Kasumi-1 (cell line): ENCODE results near the gene RASA3.
"Not testable (repeated sequence)": the region's sequence is repeated elsewhere in the genome, so short reads cannot be mapped to it uniquely, and the experiment has no call there.

Experiments used
- DNase-seq, 2 experiments: peaks; one replicate each; lab custom pipeline; 2025; lab: John Stamatoyannopoulos, UW

Gene RASA3

DNA sequence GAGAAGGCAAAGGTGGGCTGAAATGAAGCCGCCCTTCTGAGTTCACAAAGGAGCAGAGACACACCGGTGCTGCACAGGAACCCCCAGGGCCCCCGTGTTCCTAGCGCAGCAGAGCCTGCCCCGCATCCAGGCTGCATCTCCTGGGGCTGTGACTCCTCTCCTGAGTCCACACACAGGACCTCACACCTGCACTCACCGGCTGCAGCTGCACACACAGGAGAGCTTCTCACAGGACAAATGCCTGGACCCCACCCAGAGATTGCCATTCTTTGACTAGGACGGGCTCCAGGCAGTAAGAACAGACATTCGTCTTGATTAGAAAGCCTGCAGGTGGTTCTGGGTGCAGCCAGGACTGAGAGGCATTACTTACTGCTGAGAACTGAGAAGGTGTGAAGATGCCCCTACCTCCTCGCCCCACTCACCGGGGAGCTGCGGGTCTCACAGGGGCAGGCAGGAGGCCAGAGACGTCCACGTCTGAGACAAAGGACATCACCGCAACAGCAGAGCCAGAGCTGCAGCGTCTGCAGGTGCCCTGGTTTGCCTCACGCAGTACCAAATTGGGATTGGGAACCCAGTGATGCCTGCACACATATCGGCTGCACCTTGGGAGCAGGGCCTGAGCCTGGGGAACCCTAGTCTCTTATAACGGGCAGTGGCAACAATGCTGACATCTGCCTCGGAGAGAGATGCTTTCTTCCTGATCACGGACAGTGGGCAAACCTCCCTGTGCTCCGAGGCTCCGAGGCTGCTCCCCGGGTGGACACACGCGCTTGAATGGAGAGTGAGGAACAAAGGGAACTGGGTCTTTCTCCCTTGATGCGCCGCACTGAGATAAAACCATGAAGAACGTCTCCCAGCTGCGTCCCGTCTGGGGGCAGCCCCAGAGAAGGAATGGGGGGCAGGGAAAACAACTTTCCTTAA is 50.4 kb downstream of the RASA3 start:
- DNase-seq: no peak

DNA sequence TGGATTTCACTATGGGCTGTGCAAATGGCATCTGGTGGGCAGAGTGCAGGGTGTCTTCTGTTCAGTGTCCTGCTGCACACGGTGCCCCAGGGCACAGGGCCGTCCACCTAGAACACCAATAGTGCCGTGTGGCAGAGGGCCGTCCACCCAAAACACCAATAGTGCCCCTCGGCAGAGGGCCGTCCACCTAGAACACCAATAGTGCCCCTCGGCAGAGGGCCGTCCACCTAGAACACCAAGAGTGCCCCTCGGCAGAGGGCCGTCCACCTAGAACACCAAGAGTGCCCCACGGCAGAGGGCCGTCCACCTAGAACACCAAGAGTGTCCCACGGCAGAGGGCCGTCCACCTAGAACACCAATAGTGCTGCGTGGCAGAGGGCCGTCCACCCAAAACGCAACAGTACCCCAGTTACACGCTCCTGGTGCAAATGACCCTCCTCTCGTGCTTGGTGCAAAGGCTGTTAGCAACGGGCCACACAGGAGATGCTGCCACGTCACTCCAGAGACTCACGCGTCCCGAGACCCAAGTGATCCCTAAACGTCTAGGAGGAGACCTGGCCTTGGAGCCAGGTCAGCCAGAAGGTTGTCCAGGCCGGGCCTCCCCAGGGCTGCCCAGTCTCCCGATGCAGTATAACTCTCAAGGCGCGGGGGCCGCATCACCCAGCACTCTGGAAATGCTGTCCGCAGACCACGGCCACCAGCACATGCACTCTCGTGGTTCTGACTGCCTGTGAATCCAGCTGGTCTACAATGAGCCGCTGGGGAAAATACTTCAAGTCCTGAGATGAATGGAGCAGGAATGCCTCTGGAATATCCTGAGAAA is 51.5 kb downstream of the RASA3 start:
- DNase-seq: no peak

DNA sequence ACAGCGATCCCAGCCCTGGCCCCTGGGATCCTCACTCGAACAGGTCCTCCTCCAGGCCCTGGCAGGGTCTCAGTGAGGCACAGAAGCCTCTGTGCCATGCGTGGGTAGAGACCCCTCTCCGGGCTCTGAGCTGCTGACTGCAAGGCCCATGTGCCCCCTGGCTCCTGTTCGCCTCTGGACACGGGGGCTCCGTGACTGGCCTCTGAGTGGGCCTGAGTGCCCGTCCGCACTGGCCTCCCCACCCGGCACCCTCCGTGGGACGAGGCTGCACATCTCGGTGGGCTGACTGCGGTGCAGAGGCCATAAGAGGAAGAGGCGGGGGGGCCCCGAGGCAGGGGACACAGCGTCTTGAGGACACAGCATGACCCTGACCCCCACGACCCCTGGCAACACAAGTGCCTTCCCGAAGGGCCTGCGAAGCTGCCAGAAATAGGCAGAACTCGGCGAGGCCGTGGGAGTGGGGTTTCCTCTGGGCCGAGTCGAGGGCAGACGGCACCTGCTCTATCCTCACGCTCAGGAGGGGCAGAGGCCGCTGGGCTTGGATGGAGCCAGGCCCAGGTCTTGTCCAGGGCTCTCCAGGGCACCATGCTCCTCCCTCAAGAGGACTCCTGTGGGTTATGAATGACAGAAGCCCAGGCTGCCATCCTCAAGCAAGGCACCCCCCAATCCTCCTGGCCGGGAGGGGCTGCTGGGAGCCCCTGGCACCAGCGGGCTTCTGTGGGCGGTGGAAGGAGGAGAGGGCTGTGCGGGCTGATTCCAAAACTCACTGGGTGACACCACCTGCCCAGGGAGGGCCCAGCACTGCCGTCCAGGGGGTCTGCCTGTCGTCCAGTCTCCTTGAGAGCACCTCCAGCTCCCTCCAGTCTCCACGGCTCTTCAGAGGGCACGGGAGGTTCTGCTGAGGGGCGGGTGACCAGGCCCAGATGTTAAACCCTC is 52.6 kb downstream of the RASA3 start:
- DNase-seq: no peak

DNA sequence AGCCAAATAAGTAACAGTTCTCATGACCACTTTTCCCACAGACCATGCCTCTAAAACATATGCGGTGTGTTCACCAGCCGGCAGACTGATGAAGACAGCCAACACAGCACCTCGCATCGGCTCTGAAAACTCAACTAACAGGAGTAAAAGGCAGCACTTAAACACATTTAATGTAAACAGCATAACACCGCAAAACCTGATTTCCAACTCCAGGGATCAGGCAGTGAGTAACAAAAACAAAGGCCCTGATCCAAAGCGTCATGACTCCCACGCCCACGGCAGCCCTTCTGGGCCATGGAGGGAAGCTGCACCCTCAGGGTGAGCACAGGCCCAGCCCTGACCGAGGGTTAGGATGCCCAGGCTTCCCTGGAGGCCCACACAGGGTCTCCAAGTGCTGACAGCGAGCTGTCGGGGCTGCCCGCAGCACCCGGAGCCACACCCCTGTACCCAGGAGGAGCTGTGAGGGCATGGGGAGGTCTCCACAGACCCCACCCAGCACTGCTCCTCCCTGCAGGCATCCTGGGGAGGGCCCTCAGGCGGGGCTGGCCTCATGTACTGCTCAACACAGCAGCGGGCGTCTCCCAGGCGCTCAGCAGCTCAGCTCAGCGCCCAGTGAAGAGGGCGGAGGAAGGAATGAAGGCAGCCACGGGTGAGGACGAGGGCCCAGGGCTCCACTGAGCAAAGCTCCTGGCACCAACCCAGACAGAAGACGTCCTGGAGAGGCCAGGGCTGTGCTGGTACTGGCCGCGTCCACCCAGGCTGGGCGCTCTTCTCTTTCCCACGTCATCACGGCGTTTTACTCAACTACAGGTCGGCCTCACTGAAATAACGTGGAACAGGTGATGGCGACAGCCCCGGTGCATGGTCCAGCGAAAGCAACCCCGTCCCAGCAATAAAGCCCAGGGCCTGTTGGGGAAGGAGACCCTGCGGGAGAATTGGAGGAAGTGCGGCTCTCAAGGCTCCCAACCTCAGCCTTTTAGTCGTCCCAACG is 53.7 kb downstream of the RASA3 start:
- no peak for DNase-seq

DNA sequence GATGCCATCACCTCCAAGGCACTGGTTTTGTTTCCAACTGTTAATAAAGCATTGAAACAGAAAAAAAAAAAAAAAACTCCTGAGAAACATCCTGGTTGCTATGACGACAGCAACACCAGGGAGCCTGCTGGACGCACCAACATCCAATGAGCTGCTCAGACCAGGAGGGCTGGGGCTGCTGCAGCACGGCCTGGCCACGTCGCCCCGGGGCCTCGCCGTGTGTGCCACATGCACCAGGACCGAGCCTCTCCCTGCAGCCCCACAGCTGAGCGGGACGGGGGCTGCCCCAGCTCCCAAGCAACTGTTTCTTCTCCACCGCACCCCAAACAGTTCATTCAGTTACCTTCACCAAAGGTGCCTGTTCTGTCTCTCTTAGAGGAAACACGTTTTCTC is 54.5 kb downstream of the RASA3 start:
- no peak for DNase-seq

DNA sequence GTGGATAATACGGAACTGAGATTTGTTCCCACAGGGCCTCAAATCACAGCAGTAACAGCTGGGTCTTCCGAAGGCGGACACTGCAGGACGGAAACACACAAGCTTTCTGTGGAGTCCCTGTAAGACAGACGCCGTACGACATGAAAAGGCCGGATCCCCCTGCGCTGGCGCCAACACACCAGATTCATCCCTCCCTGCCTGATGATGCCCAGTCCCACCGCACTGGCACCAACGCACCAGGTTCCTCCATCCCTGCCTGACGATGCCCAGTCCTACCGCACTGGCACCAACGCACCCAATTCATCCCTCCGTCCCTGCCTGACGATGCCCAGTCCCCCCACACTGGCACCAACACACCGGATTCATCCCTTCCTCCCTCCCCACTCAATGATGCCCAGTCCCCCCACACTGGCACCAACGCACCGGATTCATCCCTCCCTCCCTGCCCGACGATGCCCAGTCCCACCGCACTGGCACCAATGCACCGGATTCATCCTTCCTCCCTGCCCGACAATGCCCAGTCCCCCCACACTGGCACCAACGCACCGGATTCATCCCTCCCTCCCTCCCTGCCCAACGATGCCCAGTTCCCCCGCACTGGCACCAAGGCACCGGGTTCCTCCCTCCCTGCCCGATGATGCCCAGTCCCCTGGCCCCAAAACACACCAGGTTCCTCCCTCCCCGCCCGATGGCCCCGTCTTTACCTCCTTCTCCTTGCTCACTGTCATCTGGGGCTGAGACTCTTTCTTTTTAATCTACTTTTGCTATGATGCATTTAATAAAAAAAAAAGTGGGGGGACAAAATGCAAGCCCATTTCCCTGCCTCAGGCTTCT is 55.1 kb downstream of the RASA3 start:
- no peak for DNase-seq

DNA sequence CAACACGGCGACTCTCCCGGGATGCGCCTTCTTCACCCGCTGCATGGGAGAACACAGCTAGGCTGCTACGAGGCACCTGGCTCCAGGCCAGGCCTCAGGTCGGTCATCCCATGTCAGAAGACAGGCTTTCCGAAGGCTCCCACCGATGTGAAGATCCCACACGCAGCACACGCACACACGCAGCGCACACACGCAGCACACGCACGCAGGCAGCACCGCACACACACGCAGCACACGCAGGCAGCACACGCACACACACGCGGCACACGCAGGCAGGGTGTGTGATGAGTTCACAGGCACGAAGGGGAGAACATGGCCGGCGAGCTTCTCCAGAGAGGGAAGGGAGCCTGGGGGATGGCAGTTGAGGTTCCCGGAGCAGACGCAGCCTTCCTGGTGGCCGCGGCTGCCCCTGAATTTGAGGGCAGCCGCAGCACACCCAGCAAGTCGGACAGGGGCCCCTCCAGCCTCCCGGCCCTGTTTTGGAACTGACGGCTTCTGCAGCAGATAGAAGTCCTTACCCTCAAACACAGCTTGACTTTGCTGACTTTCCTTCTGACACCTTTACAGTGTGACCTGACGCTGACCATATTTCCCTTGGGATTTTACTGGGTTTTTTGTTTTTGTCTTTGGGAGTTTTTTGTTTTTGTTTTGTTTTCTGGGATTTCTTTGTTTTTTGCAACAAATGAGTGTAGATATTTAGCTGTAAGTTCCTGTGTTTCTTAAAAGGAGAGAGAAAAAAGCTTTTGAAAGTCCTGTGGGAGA is 55.9 kb downstream of the RASA3 start:
- DNase-seq: no peak

DNA sequence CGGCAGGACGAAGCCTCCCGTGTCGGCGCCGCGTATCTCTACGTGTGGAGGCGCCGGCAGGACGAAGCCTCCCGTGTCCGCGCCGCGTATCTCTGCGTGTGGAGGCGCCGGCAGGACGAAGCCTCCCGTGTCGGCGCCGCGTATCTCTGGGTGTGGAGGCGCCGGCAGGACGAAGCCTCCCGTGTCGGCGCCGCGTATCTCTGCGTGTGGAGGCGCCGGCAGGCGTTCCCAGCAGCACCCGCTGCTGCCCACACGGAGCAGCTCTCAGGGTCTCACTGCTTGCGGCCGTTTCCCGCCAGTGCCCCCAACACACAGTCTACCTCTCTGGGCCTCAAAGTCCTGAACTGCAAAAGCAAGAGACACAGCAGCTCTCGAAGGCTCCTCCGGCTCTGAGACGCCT is 56.6 kb downstream of the RASA3 start:
- not testable (repeated sequence) for DNase-seq

DNA sequence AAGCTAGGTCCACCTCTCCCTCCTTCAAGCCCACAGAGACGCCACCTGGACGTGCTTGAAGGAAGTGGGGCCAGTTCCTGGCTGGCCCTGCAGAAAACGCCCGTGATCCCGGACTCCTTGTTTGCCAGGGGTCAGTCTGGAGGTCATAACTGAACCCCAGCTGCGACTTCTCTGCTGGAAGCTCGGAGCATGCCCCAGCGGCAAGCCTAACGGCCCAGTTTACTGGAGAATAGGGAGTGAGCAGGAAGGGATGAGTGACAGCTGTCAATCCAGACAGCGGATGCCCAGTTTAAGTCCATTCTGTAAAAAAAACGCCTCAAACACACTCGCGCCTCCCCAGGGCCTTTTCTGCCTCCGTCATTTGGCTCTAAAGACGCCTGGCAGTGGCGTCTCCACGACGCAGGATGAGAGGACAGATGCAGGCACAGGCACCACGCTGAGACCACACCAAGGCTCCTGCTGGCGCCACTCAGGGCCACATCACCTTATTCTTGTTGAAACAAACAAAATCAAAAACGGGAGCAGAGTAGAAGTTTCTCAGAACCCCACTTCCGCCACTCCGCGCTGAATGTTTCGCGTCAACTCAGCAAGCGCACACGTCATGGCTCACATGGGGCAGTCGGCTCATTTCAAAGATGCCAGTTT is 57.6 kb downstream of the RASA3 start:
- DNase-seq: no peak

DNA sequence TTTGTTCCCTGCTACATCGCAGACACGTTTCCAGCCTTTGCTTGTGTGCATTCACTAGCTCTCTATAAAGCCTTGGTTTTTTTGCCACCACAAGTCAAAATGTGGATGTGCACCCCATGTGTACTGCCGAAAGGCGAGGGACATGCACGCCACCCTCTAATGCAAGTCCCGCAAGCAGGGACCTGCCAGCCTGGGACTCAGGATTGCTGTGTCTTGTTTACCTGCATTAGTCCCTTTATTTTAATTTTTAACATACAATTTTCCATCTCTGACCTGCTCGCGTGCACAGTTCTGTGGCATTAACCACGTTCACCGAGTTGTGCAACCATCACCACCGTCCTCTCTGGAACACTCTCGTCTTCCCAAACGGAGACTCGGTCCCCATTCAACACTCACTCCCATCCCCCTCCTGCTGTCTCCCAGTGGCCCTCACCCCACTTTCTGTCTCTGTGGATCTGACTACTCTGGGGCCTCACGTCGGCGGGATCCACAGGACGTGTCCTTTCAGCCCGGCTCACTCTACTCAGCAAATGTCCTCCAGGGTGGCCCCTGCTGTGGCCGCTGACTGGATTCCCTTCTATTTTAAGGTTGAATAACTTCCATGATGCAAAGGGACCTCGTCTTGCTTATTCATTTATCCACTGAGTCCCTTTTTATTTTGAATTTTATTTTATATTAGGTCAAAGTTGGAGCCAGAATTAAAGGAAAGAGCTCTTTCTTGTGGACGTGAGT is 58.4 kb downstream of the RASA3 start:
- DNase-seq: no peak

DNA sequence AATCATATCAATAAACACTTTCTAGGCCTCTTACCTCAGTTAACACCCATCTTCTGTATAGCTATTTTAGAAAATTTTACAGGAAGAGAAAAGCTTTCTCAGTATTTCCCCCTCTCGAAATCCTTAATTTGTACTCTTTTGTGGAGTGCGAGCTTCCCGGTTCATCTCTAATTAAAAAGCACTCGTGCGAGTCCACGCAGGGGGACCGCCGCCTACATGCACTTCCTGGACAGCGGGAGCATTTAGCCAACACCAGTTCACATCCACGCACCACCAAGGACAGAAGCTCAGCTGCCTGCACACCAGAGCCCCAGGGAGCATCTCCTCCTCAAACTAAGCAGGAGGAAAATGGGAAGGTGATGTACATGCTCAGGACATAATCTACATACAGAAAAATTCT is 60.0 kb downstream of the RASA3 start:
- DNase-seq: no peak

DNA sequence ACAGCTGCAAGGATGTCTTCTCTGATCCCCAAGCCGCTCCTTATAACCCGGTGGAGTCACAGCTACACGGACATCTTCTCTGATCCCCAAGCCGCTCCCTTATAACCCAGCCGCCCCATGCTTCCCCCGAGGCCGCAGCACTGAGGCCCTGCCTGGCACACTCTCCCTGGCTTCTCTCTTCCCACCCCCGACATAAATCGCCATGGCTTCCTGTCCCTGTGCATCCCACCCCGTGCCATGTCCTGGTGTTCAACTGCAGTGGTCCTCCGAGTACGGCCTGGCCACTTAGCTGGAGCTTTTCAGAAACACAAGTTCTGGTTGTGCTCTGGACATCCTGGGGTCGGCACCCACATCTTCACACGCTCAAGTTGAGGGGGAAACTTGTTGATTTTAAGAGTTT is 60.4 kb downstream of the RASA3 start:
- DNase-seq: no peak

DNA sequence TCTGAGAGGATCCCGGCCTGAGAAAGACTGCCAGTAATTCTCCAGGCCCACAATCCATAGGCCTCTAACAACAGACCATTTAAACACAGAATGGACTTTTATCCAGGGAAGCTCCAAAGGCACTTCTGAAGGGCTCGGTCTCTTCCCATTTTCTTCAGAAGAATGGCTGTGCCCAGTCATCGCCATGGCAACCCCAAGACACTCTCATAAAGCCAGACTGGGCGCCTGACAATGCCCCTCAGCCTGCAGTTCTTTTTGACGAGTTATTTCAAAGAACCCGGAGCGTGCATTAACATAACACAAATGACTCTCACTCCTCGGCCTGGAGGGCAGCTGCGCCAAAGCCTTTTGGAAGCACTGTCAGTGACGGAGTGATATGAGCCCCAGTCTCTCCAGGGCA is 61.0 kb downstream of the RASA3 start:
- no peak for DNase-seq

DNA sequence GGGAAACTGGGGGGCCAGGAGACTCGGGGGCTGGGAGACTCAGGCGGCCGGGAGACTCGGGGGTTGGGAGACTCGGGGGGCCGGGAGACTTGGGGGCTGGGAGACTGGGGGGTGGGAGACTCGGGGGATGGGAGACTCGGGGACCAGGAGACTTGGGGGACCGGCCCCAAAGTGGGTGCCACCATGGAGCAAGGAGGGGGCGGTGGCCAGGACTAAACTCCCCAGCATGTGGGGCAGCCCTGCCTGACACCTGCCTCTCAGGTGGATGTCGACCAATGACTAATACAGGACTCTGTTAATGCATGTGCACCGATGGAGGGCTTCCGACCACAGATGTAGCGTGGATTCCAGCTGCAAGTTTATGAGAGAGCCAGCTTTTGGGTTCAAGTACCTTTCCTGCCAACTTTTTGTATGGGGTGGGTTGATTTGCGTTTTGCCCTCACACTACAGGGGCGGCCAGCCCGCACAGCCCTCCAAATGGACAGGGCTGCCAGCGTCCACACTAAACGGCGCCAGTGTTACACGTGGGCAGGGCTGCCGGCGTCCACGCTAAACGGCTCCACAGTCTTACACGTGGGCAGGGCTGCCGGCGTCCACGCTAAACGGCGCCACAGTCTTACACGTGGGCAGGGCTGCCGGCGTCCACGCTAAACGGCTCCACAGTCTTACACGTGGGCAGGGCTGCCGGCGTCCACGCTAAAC is 62.2 kb downstream of the RASA3 start:
- DNase-seq: no peak

DNA sequence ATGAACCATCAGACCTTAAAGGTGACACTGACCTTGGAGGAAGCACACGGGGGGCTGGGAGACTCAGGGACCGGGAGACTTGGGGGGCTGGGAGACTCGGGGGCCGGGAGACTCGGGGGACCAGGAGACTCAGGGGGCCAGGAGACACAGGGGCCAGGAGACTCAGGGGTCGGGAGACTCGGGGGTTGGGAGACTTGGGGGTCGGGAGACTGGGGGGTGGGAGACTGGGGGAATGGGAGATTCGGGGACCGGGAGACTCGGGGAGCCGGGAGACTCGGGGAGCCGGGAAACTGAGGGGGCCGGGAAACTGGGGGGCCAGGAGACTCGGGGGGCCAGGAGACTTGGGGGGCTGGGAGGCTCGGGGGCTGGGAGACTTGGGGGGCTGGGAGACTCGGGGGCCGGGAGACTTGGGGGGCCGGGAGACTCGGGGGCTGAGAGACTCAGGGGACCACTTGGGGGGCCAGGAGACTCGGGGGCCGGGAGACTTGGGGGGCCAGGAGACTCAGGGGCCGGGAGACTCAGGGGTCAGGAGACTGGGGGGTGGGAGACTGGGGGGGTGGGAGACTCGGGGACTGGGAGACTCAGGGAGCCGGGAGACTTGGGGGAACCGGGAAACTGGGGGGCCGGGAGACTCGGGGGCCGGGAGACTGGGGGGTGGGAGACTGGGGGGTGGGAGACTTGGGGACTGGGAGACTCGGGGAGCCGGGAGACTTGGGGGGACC is 62.9 kb downstream of the RASA3 start:
- DNase-seq: no peak

DNA sequence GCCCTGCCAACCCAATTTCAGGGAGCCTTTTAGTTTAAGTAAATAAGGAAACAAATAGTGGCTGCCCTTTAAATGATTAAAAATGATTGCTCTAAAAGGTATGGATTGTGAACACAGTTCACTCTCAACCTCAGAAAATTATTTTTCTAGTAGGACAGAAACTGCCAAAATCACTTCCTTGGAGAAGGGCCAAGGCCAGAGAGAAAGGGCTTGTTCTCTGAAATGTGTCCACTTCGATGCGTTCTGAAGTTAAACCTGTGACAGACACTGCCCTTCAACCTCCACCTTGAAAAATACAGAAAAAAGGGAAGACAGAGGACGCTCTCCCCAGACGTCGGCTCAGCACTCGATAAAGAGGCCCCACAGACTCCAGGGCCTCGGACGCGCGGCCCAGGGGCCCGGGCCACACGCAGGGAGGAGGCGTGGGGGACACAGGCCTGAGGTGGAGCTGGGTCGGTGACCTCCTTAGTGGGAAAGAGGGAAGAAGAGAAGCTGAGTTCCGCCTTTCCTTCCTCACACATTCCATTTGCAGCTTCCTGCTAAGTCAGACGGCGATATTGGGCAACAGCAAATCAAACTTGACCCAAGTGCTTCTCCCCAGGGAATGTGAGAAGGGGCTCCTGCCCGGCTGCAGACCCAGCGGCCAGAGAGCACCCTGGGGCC is 63.6 kb downstream of the RASA3 start:
- DNase-seq: no peak
